SIG-M5 (cell line): ENCODE results near the gene PCK2.

Experiments
- DNase-seq: peaks from one replicate; lab custom pipeline; 2025; lab: John Stamatoyannopoulos, UW

Gene PCK2

GRCh38 chr14:24075485-24076301, 18.4 kb upstream of the PCK2 start:
- DNase-seq: no peak

- DNase-seq: no peak
Measured at GRCh38 chr14:24076302-24076601, 17.9 kb upstream of the PCK2 start.

- DNase-seq: no peak
Measured at GRCh38 chr14:24077086-24077485, 17.0 kb upstream of the PCK2 start.

GRCh38 chr14:24078146-24078545, 16.0 kb upstream of the PCK2 start:
- DNase-seq: no peak

DNA sequence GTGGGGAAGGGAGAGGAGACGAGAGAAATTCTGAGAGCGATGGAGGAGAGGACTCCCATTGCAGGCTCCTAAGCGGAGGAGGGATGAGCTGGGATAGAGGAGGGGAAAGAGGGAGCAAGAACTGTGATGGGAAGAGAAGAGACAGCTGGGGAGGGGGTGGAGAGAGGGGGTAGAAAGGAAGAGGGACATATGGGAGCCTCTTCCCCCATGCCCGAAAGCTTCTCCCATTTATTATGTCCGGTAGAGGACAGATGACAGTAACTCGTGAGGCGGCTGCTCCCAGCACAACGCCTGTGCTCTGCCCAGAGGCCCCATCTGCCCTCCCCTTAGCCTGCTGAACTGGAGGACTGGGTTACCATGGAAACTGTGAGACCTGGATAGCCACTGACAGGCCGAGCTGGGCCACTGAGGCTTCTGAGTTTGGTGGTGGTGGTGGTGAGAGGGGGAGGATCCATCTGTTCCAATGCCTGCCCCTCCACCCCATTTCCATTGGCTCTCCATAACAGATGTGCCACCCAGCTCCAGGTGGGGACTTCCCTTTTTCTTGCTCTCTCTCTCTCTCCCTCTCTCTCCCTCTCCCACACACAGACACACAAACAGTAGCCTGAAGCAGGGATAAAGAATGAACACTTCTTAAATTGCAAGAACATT, 14.5 kb upstream of the PCK2 start:
- DNase-seq: no peak

DNA sequence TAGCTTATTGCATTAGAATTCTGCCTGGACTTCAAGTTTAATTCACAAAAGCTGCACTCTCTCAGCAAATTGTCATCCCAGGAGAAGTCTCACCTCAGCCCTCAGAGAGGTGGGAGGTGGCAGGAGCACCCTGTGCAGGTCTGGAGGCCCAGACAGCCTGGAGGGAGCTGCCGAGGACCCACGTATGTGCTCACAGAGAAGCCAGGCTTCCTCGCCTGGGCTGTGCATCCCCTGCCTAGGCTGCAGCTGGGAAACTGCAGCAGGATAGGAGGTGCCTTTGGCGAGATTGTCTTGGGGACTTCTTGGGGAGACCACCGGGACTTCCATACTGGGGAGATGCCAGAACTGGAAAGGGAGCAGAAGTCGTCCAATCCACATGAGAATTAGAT, 14.0 kb upstream of the PCK2 start:
- DNase-seq: no peak

- DNase-seq: no peak
Measured at GRCh38 chr14:24080888-24081738, 13.0 kb upstream of the PCK2 start.

GRCh38 chr14:24081739-24082211, 12.3 kb upstream of the PCK2 start:
- no peak for DNase-seq

- no peak for DNase-seq
Measured at GRCh38 chr14:24082411-24083080, 11.6 kb upstream of the PCK2 start.

DNA sequence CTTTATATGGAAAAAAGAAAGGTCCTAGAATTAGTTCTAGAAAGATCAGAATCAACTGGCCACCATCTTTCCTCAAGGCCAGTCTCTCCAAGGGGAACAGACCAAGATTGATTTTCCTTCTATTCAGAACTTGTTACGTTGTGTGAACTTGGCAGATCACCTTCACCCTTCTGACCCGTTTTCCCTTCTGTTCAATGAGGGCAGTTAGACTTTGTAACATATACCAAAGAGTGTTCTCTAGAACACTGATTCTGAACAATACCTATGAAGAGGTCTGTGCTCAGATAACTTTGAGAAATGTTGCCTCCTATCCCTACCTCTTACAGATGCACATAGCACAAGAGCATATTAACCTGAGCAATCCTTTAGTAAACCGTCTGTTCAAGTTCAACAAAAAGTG, 10.6 kb upstream of the PCK2 start:
- no peak for DNase-seq

DNA sequence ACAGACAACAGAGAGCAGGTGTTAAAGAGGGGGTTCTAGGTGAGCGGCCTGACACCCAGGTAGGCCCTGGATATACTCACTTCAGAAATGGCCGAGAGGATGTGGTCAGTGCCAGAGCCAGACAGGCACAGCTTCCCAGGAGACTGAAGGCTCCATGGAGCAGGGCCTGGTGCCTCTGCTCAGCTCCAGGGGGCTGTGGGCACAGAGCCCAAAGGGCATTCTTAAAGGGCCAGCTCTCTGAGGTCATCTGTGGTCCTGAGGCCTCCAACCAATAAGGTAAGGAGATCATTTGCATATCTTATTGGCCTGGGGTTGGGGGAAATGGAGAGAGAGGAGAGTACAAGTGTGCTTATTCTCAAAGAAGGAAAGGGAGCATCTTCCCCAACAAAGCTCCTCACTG, 9.7 kb upstream of the PCK2 start:
- DNase-seq: no peak

GRCh38 chr14:24085215-24085614, 8.9 kb upstream of the PCK2 start:
- no peak for DNase-seq

DNA sequence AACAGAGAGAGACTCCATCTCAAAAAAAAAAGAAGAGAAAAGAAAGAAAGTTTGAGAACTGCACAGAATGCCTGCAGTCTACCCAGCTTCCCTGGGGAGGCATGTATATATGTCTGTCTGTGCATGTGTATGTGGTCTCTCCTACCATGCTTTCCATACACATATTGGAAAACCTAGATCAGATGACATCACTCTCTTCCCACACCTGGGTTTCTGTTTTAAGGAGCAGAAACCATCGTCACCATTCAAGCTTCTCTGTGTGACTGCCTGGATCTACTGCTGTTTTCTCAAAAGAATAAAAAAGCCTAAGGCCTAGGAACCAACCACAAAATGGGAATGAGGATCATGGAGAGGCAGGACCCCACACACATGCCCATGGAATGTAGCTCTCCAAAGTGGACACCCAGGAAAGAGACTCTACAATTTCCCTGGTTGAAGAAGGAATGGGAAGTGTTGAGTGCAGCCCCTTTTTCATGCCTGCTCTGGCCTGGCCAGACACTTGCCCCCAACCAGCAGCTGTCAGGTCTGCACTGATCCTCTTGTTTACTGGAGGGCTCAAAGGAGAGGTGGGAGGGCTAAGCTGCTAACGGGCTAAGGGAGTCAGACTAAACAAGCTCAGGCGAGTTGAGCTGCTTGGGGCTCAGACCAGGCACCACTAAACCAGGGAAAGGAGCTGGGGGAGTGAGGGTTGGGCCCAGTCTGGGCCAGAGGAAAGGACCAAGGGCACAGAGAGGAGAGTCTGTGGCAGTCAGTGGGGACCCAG, 7.7 kb upstream of the PCK2 start:
- DNase-seq: no peak

- DNase-seq: no peak
Measured at GRCh38 chr14:24087004-24087403, 7.1 kb upstream of the PCK2 start.

- DNase-seq: no peak
Measured at GRCh38 chr14:24088095-24088494, 6.0 kb upstream of the PCK2 start.

- DNase-seq: no peak
Measured at GRCh38 chr14:24089890-24090289, 4.2 kb upstream of the PCK2 start.

DNA sequence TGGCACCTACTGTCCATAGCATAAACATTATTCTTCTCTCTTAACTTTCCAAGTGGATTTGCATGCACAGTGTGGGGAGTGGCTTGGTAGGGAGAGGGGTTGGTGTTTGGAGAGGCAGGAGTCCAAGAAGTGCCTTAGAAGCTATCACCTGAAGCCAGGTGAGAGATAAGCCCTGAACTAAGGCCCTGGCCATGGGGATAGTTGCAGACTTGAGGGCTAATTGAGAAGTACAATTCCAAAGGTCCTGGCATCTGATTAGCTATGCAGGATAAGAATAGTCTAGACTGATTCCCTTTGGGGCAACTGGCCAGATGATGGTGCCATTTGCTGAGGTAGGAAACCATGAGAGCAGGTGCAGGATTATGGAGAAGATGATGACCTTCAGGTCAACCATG, 2.0 kb upstream of the PCK2 start:
- DNase-seq: no peak

DNA sequence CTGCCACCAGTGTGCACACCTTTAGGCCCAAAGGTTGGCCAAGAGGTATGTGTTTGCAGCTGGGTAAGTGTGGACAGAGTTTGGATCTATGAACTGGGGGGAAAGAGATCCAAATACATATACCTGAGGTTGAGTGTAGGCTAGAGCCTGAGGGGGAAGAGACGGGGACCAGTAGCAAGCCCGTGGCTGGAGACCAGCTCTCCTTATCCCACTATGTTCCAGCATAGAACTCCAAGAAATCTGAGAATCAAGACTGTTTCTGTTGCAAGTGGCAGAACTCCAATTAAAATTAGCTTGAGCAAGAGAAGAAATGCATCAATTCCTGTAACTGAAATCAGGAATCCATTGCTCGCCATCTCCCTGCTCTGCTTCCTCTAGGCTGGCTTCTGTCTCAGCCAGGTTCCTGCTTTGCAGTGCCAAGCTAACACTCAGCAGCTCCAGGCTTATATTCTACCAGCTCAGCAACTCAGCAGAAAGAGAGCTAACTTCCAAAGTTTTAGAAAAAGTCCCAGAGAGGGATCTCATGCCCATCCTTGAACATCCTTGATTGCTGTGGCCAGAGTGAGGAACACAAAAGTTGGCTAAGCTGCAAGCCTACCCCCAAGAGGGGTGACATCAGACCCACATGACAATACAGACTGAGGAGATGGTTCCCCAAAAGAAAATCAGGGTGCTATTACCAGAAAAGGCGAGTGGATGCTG, 1.5 kb upstream of the PCK2 start:
- DNase-seq: no peak

GRCh38 chr14:24093207-24093900, 757 bp upstream of the PCK2 start:
- DNase-seq: no peak

- DNase-seq: no peak
Measured at GRCh38 chr14:24094841-24095270, 745 bp downstream of the PCK2 start.
